Stimulated activated CD8-positive, alpha-beta memory T cell treated with anti-CD3 and anti-CD28 coated beads, Interleukin-7, amount 100 ng/mL, for 24 hours (primary cell): ENCODE measurements around the gene ARL6.

Experiments
- DNase-seq: peaks from one replicate; pipeline ENCODE4 v3.0.0-alpha.2; 2020; ENCODE audit warnings: low read depth

ARL6 gene

GRCh38 chr3:97764407-97765238 lies at the start of gene ARL6:
Gene ARL6 (plus strand): TSS chr3:97764758. CDS start chr3:97768108, 3,350 bp downstream.
- peak; percentile 55 for DNase-seq

DNA sequence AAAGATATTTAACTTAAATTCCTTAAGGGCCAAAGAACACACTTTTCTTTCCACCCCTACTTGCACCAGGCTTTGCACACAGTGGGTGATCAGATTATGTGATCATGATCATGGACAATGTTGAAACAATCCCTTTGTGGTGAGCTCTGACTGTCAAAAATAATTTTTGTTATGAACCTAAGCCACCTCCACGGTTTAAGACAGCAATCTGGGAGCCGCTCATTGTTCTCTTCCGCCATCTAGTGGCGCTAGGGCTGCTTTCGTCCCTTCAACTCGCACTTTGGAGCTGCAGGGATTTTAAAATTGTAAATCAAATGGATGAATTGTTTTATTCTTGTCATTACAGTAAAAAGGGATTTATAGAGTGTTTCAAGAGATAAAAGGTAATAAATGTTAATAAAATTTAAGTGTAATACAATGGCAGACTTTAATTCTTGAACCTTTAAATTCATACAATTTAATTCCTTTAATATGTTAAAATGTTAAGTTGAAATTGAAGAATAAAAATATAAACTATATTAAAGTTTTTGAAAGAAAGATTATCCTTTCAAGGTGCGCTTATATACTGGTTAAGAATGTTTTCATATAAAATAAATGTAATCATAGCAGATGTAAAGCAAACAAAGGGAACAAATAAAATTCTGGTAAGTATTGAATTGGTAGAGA lies 45.3 kb upstream of the ARL6 start:
- DNase-seq: peak; percentile 36

- no peak for DNase-seq
Observed at GRCh38 chr3:97720417-97720816, 44.1 kb upstream of the ARL6 start.

DNA sequence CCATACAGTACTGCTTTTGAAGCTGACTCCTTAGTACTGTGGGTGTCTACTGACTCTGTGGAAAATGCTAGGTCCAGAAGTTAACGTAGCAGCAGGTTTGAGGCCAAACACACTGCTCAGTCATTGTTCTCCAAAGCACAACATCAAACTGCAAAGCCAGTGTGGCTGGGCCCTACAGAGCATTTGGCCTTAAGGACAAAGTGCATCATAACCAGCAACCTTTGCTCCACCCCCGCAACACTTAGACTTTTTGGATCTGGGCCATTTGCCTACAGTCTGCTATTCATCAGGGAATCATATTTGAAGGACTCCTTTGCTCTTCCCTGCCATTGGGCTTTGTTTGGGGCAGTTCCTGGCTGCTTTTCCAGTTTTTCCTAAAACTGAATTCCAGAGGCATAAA lies 43.1 kb upstream of the ARL6 start:
- no peak for DNase-seq

DNA sequence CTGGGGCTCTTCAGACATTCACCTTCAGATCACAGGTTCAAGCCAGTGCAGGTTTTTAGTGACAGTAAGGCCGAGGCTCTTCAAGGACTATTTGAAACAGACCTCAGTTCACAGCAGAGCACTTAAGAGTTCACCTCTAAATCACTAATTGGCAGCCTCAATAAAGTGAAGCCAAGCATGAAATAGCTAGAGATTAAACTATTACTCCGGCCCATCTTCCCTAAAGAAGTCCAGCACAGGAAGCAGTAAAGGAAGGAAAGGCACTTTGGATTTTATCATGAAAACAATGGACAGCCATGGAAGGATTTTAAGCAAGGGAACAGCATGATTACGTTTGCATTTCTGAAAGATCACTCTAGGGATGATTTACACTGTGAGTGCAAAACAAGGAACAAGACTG lies 27.6 kb upstream of the ARL6 start:
- no peak for DNase-seq

DNA sequence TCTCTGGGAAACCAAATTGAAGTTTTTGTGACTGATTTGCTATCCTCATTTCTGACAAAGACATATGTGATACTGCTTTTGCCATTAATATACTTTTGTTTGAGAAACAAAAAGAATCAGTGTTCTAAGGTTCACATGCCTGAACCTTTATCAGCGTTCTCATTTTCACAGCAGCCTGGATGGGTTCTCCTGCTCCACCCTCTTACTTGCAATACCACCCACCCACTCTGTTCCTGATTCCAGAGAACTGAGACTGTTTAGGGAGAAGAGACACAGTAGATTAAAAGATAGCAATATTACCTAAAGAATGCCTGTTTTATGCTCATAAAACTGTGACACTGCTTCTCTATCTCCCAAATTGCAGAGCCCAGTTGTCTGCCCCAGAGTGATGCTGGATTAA lies 25.8 kb upstream of the ARL6 start:
- no peak for DNase-seq

DNA sequence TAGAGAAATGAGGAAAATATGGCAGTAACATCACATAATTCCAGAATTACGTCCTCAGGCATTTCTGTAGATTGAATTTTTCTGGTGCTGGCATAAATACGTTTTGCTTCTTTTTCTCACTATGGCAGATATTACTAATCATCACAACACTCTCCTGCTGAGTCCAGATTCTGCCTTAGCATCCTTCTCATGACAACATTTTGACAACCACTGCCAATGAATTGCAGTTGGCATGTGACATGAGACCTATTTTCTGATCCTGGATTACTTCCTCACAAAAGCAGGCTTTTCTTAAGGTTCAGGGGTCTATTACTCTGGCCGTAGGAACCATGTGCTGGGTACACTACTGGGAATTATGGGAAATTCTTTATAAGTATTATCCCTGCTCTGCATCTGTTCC lies 22.5 kb upstream of the ARL6 start:
- no peak for DNase-seq

- no peak for DNase-seq
Observed at GRCh38 chr3:97744289-97744688, 20.3 kb upstream of the ARL6 start.

DNA sequence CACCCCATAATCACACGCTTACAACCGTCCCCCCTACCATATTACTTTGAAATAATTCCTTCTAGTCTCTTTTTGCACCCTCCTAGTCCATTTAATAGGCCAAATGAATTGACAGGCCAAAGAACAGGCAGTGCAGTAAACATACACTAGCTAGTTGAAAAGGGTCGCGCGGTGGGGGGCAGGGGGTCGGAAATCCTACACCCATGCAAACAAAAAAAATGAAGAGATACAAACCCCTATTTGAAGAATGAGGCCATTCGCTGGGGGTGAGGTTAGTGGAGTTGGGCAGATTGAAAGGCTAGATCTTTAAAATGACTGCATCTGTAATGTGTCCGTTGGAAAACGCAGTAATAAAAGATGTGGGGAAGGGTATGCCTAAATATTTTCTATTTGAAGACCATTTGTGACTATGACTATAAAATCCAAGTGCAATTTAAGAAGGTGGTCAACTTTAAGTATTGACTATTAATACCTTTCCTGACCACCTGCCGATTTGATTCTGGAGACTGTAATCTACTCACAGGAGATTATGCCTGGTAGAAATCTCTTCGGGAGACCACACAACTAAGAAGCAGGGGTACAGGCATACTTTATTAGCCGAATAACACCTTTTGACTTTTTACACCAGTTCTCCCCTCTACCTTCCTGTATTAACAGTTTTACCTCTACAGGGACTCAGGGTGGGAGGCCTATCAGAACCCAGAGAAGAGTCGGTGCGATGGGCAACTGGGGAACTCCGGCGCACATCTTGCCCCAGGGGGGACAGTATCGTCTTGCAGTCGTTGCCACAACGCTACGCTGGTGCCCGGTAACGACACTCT lies 762 bp upstream of the ARL6 start:
- DNase-seq: no peak

DNA sequence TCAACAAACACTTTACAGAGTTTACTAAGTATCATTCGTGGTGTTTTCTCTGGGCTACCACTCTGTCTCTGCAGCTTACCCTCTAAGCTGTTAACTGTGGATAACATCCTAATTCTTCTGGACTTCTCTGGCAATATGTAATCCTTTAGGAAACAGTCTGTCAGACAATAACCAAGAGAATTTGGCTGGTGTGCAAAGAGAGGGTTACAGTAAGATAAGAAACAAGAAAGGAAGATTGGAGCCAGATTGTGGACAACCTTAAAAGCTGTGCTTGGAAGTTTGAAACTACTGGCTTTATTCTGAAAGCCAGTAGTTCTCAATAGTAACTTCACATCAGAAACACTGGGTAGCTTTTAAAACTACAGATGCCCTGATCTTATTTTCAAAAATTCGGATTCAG lies 778 bp downstream of the ARL6 start:
- DNase-seq: no peak

- DNase-seq: no peak
Observed at GRCh38 chr3:97772926-97773325, 8.4 kb downstream of the ARL6 start.

DNA sequence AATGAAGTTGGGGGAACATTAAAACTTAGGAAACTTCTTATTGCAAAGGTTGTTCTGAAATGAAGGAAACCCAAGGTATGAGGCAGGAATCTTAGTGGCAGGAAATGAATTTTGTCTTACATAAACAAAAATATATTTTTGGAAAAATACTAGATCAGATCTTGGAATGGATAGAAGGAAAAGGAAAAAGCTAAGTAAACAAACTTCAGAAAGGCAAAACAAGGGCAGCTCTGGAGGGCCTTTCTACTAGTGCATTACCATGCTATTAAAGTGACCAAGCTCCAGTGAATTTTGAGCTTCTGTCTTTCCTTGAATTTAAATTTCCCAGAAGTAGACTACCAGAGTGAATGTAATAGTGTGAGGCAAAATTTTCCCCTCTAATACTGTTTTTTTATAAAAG lies 13.6 kb downstream of the ARL6 start:
- DNase-seq: no peak

DNA sequence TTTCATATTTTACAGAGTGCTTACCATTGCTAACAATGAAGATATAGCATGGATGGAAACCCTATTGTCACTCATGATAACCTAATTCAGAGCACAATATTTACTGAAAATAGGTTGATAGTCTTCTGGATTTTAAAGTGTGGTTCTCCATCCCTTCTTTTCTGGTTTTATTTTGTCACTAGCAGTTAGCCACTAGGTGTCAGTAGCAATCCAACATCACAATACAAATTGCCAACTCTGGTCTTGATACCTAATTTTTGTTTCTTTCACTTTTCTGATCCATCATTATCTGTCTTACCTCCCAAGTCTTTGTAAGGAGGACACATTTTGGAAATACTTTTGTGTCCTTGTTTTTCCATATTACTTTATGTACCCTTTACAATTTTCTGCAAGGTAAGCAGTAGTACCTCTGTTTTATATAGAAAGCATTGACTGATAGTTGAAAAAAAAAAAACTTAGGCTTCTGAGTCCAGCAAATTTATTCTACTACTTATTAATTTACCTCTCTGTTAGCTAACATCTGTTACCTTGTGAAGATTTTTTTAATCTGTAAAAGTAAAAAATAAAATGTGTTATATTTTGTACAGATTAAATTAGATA lies 29.0 kb downstream of the ARL6 start:
- DNase-seq: no peak

- DNase-seq: no peak
Observed at GRCh38 chr3:97795951-97796350, 31.4 kb downstream of the ARL6 start.

DNA sequence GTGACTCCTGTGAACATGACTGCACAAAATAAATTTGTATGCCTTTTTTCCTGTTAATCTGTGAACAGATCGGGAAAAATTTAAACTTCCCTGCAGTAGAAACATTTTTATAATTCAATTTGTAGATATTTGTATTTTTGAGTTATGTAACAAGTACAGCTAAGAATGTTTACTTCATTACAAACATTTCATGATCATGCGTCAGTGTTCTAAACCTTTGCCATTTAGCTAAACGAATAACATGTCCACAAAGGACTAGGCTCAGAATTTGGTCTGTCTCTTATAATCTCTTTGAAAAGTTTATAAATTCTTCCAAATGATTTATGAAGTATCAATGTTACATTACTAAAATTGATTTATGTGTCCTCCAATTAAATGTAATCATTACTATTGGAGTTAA lies 39.9 kb downstream of the ARL6 start:
- DNase-seq: no peak

DNA sequence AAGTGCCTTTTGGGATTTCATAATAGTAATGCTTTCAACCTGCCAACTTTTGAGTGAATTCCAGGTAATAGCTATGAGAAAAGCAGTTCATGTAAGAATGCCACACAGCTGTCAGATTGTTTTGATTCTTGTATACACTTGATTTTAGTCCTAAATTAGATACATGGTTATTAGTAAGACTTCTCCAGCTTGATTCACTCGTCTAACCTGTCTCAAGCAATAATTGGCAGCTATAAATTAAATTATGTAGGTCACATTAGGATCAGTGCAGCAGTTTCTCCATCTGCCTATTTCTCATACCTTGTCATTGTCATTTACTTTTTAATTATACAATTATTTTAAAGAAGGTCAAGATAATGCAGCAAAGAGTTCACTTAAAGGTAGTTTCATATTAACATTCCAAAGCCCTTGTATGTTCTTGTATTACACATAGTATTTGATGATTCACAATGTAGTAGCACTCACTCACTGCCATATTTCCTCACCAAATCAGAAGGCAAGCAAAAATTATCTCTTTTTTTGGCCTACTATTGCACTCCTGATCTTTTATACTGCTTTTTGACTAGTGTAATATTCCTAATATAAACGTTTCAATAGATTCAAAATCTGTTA lies 46.3 kb downstream of the ARL6 start:
- no peak for DNase-seq

DNA sequence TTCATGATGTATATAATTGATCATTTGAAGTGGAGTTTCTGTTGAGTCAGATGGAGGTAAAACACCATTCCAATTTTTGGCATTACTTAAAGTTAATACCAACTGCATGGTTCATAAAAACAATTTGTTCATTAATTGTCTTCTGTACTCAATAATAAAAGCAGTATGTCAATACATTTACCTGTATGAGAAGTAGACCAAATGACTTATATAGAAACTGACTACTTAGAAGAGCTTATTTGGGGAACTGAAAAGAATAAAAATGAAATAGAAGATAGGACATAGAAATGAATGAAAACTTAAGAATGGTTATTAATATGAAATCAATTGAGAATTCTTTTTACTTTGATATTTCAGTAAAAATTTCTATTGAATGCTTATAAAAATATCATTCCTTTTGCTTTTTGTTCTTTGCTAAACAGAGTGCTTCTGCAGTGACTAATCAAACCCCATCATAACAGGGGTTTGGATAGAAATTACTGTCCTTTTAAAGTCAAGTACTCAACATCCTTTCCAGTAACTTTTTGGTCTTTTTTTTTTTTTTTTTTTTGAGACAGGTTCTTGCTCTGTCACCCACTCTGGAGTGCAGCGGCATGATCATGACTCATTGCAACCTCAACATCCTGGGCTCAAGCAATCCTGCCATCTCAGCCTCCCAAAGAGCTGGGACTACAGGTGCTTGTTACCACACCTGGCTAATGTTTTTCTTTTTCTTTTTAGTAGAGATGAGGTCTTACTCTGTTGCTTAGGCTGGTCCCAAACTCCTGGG lies 50.8 kb downstream of the ARL6 start:
- DNase-seq: no peak

DNA sequence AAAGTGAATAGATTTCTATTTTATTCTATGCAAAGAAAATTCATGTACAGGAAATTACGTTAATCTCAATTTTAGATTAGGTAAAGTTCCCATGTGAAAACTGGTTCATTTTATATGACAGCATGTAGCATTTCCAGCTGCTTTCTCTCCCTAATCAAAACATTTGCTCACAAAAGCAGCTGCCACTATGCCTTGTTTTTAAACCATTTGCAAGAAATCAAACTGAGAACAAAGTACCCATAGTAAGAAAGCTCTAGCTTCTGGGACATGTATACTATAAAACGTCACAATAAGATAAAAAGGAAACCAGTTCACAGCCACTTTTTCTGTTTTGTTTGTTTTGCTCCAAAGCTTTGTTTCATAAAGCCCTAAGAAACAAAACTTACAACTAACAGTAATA lies 52.3 kb downstream of the ARL6 start:
- no peak for DNase-seq

- DNase-seq: no peak
Observed at GRCh38 chr3:97817965-97818364, 53.4 kb downstream of the ARL6 start.

DNA sequence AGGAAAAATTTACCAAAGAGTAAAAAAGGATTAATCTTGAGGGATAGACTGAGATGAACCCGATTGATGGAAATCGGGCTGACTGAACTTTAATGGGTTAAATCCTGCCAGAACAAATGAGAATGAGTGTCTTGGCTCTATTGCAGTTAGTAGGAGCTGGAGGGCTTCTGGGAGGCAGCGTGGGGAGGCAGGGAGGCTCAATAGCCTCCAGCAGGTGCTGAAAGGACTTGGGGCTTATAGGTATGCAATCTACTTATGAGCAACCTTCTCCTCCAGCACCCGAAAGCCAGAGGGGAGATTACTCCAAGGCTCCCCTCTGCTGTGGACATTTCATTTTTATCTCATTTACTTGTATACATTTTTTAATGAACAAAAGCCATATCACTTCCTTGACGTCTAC lies 56.2 kb downstream of the ARL6 start:
- DNase-seq: no peak

DNA sequence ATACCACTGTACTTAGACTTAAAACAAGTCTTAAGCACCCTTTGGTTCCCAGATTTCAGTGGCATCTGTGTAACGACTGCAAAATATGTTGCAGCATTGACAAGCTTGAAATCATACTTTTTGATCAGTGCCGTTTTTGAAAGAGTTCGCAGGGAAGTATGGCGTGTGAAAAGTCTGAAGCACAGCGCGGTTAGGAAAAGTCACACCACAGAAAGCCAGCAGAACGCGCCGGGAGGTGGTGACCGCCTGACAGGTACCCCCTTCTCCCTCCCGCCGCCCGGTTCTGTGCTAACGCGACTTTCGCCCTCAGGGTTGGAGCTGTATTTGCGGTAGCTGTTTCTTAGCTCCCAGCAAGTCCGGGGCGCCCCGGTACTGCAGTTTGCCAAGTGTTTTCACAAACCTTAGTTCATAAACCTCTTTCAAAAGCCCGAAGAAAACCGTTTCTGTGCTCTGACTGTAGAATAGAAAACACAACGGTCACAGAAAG lies 56.8 kb downstream of the ARL6 start:
- no peak for DNase-seq
